Kidney (tissue), 14 donors: ENCODE measurements around the gene BOD1L1. TPM values are rescaled to one million over a fixed set of nuclear protein-coding genes. Genes with fewer than 3 reads are reported as not detected.

Source experiments
- DNase-seq, 5 donors: peaks; one replicate each; pipeline ENCODE4 v3.0.0-alpha.2; 2013 to 2020
- FAIRE-seq: peaks from 2 replicates; lab custom pipeline; 2012; peaks lifted over from hg19 to GRCh38; lab: Jason Lieb, UNC
- H3K27ac ChIP-seq, 2 donors: one replicate each; pipeline ENCODE4 v1.7.0; 2013; ENCODE audit warnings: low read depth in 2 of 2, low read length in 2 of 2, inconsistent platforms in 1 of 2
- H3K27me3 ChIP-seq: one replicate; pipeline ENCODE4 v1.7.1; 2013; ENCODE audit warnings: low read length, inconsistent platforms; ENCODE audit not compliant: control insufficient read depth, insufficient read depth
- H3K36me3 ChIP-seq, 3 donors: one replicate each; pipeline versions ENCODE4 v1.7.0 to v1.7.1; 2013; ENCODE audit warnings: low read length in 3 of 3, control low read depth in 1 of 3, inconsistent platforms in 1 of 3; ENCODE audit not compliant: insufficient read depth in 3 of 3, control insufficient read depth in 2 of 3
- H3K4me1 ChIP-seq, 3 donors: one replicate each; pipeline versions ENCODE4 v1.7.0 to v1.7.1; 2013; ENCODE audit warnings: low read length in 3 of 3, inconsistent platforms in 1 of 3, low read depth in 1 of 3; ENCODE audit not compliant: control insufficient read depth in 2 of 3, insufficient read depth in 2 of 3
- H3K4me3 ChIP-seq, 3 donors: one replicate each; pipeline versions ENCODE4 v1.7.0 to v1.8.1; 2013; ENCODE audit warnings: low read length in 3 of 3, control low read depth in 1 of 3, inconsistent platforms in 1 of 3
- H3K9ac ChIP-seq, 3 donors: one replicate each; pipeline versions ENCODE4 v1.7.0 to v1.7.1; 2013; ENCODE audit warnings: low read length in 3 of 3, control low read depth in 1 of 3, inconsistent platforms in 1 of 3
- H3K9me3 ChIP-seq, 3 donors: one replicate each; pipeline versions ENCODE4 v1.7.0 to v1.7.1; 2013; ENCODE audit warnings: low read length in 3 of 3, control low read depth in 1 of 3, inconsistent platforms in 1 of 3; ENCODE audit not compliant: control insufficient read depth in 2 of 3, insufficient read depth in 1 of 3
- intact Hi-C: fragments of 100-400 bp; cut with DNase I; formaldehyde crosslinking; loops from one replicate; pipeline ENCODE4 v1.11.1; 2022
- polyA plus RNA-seq: library from polyadenylated mRNA; stranded (reverse); fragments of 350-450 nt; fragmentation: Illumina TruSeq; extraction: RNeasy Lipid Tissue Mini Kit (QIAGEN cat#74804); gene quantifications from one replicate; pipeline ENCODE4 v1.2.3, GENCODE V29; 2014; ENCODE audit warnings: low read depth, low replicate concordance; ENCODE audit not compliant: insufficient read depth
- total RNA-seq: library from RNA; stranded (reverse); fragmentation: NEBNext Ultra II Directional; extraction: Animal tissue kit (Norgen Biotek cat#: 25700); gene quantifications from one replicate; pipeline ENCODE4 v1.2.1, GENCODE V29; 2021
- TF ChIP-seq, protein P1 (sequence below): IDR thresholded peaks from 3 replicates; pipeline ENCODE4 v1.5.1; 2012; ENCODE audit warnings: mild to moderate bottlenecking, moderate library complexity, borderline replicate concordance; ENCODE audit not compliant: insufficient read depth; ENCODE audit errors: extremely low read depth
- donor health status: control.
- donor health status: control.
- donor health status: control.
- donor health status: control.
- donor health status: control.
- donor health status: DM: yes; HTN: yes; CAD: no.
- donor health status: Normal renal cell carcinoma (clear cell type).

The BOD1L1 gene
- total and polyA plus RNA-seq, 2 donors from 2014 or later: 9.0 to 45.6 TPM

DNA sequence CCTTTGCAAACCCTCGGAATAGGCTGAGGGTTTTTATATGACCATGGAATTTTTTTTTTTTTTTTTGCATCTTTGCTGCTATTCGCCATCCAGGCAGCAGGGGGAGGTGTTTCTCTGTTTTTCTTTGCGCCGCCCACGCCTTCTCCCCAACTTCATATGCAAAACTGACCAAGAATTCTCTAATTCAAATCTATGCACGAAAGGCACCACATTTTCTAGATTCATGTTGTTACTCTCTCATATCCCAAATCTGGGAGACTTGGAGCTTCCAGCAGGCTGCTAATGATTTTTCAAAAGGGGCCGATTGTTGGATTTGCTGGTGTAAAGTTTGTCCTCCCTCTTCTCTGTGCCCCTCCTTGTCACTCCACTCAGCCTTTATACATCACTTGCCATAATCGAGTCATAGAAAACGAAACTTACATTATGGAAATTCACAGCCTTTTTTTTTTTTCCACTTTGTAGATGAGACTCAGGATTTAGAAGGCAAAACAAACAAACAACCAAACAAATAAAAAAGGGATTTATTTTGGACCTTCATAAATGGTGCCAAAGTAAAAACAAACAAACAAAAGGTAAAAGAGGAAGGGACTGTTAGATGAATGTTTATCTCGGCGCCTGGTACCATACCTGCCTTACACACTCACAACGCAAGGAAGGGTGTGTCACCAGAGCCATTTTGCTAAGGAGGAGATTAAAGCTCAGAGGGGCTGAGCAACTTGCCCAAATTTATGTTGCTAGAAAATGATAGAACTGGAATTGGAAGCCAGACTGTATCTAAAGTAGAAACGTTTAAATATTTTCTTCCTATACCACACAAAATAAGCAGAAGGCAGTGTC lies 29.3 kb upstream of the BOD1L1 start:
- Histone ChIP-seq H3K36me3 (no peaks in the 10 kb centered on the region), H3K27me3 (no peaks in the 10 kb centered on the region), H3K9ac (peak overlapping the region; percentile 20 to 79 (median 44)), H3K9me3 (no peaks in the 10 kb centered on the region), H3K4me3 (peak overlapping the region; percentile 33 to 61 (median 56)), H3K27ac (no peak overlapping the region), H3K4me1 (peaks cover 2 to 9% (median 6%) of the 10 kb centered on the region in 3 donors)
- DNase-seq (peak; percentile 62 to 82 (median 73)), FAIRE-seq (peak; percentile 75)
- intact Hi-C loops: no loop called here
- TF ChIP-seq, protein P1, sequence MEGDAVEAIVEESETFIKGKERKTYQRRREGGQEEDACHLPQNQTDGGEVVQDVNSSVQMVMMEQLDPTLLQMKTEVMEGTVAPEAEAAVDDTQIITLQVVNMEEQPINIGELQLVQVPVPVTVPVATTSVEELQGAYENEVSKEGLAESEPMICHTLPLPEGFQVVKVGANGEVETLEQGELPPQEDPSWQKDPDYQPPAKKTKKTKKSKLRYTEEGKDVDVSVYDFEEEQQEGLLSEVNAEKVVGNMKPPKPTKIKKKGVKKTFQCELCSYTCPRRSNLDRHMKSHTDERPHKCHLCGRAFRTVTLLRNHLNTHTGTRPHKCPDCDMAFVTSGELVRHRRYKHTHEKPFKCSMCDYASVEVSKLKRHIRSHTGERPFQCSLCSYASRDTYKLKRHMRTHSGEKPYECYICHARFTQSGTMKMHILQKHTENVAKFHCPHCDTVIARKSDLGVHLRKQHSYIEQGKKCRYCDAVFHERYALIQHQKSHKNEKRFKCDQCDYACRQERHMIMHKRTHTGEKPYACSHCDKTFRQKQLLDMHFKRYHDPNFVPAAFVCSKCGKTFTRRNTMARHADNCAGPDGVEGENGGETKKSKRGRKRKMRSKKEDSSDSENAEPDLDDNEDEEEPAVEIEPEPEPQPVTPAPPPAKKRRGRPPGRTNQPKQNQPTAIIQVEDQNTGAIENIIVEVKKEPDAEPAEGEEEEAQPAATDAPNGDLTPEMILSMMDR: peak; percentile 82

GRCh38 chr4:13654162-13654797 lies 26.8 kb upstream of the BOD1L1 start:
- no peaks in the 10 kb centered on the region for H3K27me3 ChIP-seq
- TF ChIP-seq, protein P1: peak; percentile 93
- no peaks in the 10 kb centered on the region for H3K9me3 ChIP-seq
- H3K36me3 ChIP-seq: no peaks in the 10 kb centered on the region
- peak; percentile 86 to 94 (median 90) for DNase-seq
- peak overlapping the region; percentile 69 to 78 (median 75) for H3K4me3 ChIP-seq
- no peak for FAIRE-seq
- H3K27ac ChIP-seq: peak overlapping the region; percentile 20 to 56
- peaks cover 2 to 9% (median 6%) of the 10 kb centered on the region in 3 donors for H3K4me1 ChIP-seq
- intact Hi-C loops: no loop called here
- peak overlapping the region in 2 of 3 donors; percentile 52 to 56 for H3K9ac ChIP-seq

- Histone ChIP-seq H3K27me3 (no peaks in the 10 kb centered on the region), H3K36me3 (no peaks in the 10 kb centered on the region), H3K27ac (no peak overlapping the region), H3K4me3 (peak overlapping the region in 2 of 3 donors; percentile 4 to 78), H3K9ac (no peak overlapping the region), H3K9me3 (no peaks in the 10 kb centered on the region), H3K4me1 (peaks cover 2 to 9% (median 6%) of the 10 kb centered on the region in 3 donors)
- no peak for FAIRE-seq
- intact Hi-C loops: no loop called here
- no peak for DNase-seq
- TF ChIP-seq, protein P1: no peak
These were observed 26.2 kb upstream of the BOD1L1 start for GRCh38 chr4:13653766-13654161.
